Endothelial cell of umbilical vein (primary cell): ENCODE data around the gene PTOV1.

Experiments
- FOS ChIP-seq: IDR thresholded peaks from 2 replicates; pipeline ENCODE4 v1.6.1; 2011; ENCODE audit warnings: mild to moderate bottlenecking, low read length, moderate library complexity, borderline replicate concordance; ENCODE audit not compliant: insufficient read depth
- MYC ChIP-seq: IDR thresholded peaks from one replicate; pipeline ENCODE4 v1.6.1; 2011; ENCODE audit warnings: mild to moderate bottlenecking, low read depth, low read length
- TF ChIP-seq, protein P1 (sequence below), 2 donors: IDR thresholded peaks; 1 replicate in 1 of 2; 2 replicates in 1 of 2; pipeline ENCODE4 v1.5.1; 2011; ENCODE audit warnings: low read length in 2 of 2, mild to moderate bottlenecking in 2 of 2, moderate library complexity in 2 of 2, control low read depth in 1 of 2, inconsistent platforms in 1 of 2, low read depth in 1 of 2; ENCODE audit not compliant: insufficient read depth in 1 of 2; ENCODE audit errors: extremely low read depth in 1 of 2

GRCh38 chr19:49801966-49802661, 48.8 kb upstream of the PTOV1 start:
- TF ChIP-seq FOS, result no peak
- TF ChIP-seq, protein P1, sequence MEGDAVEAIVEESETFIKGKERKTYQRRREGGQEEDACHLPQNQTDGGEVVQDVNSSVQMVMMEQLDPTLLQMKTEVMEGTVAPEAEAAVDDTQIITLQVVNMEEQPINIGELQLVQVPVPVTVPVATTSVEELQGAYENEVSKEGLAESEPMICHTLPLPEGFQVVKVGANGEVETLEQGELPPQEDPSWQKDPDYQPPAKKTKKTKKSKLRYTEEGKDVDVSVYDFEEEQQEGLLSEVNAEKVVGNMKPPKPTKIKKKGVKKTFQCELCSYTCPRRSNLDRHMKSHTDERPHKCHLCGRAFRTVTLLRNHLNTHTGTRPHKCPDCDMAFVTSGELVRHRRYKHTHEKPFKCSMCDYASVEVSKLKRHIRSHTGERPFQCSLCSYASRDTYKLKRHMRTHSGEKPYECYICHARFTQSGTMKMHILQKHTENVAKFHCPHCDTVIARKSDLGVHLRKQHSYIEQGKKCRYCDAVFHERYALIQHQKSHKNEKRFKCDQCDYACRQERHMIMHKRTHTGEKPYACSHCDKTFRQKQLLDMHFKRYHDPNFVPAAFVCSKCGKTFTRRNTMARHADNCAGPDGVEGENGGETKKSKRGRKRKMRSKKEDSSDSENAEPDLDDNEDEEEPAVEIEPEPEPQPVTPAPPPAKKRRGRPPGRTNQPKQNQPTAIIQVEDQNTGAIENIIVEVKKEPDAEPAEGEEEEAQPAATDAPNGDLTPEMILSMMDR (IDR thresholded peaks at IDR 0.05; ENCODE audit: extremely low read depth in 1 of 2, insufficient read depth in 1 of 2, low read depth in 1 of 2, low read length in 2 of 2), result peak in 1 of 2 donors; percentile 11
- TF ChIP-seq MYC, result no peak
